Naive thymus-derived CD4-positive, alpha-beta T cell (primary cell): Measurements from ENCODE around the gene RAB26. TPM values are rescaled to one million over a fixed set of nuclear protein-coding genes. Genes with fewer than 3 reads are reported as not detected.
"Not testable (repeated sequence)": the region's sequence is repeated elsewhere in the genome, so short reads cannot be mapped to it uniquely, and the experiment has no call there.

ENCODE experiments used
- ATAC-seq: fragments of 150-1000 bp; cut with Tn5 transposase; 2 replicates; pipeline ENCODE4 v1.10.0; 2021; ENCODE audit warnings: mild to moderate bottlenecking, moderate library complexity
- CTCF ChIA-PET: fragments of 350-600 bp; sonication (Branson Sonifier 250); formaldehyde crosslinking; loops from one replicate; lab custom pipeline; 2021; ENCODE audit warnings: antibody characterized with exemption; lab: Charles Lee
- POLR2A ChIA-PET: fragments of 350-600 bp; sonication (Branson Sonifier 250); formaldehyde crosslinking; loops from one replicate; lab custom pipeline; 2021; ENCODE audit warnings: antibody characterized with exemption, inconsistent platforms; lab: Charles Lee
- DNase-seq, 9 donors: peaks; one replicate each; pipeline versions ENCODE4 v3.0.0 to v3.0.0-alpha.2; 2020 to 2022; ENCODE audit warnings: mixed read lengths in 1 of 9
- H3K27ac ChIP-seq: one replicate; pipeline ENCODE4 v1.7.0; 2013; ENCODE audit warnings: mild to moderate bottlenecking, low read depth, low read length, moderate library complexity
- H3K27me3 ChIP-seq, 2 donors: one replicate each; pipeline ENCODE4 v1.7.0; 2013; ENCODE audit warnings: low read length in 2 of 2, mild to moderate bottlenecking in 2 of 2, moderate library complexity in 2 of 2; ENCODE audit not compliant: control insufficient read depth in 2 of 2, insufficient read depth in 2 of 2
- H3K36me3 ChIP-seq, 3 experiments: 1 replicate in 2 of 3; 2 replicates in 1 of 3; pipeline ENCODE4 v1.7.0; 2013; ENCODE audit warnings: low read length in 3 of 3, mild to moderate bottlenecking in 3 of 3, moderate library complexity in 1 of 3; ENCODE audit not compliant: insufficient read depth in 3 of 3, control insufficient read depth in 2 of 3
- H3K4me1 ChIP-seq, 2 donors: one replicate each; pipeline ENCODE4 v1.7.0; 2013; ENCODE audit warnings: low read length in 2 of 2, mild to moderate bottlenecking in 2 of 2, moderate library complexity in 1 of 2; ENCODE audit not compliant: control insufficient read depth in 2 of 2, insufficient read depth in 2 of 2
- H3K4me3 ChIP-seq: 2 replicates; pipeline ENCODE4 v1.7.0; 2013; ENCODE audit warnings: mild to moderate bottlenecking, low read length
- H3K9me3 ChIP-seq, 3 experiments: 1 replicate in 2 of 3; 2 replicates in 1 of 3; pipeline ENCODE4 v1.7.0; 2013; ENCODE audit warnings: low read length in 3 of 3; ENCODE audit not compliant: control insufficient read depth in 2 of 3
- H3K27ac Mint-ChIP-seq, 9 donors: one replicate each; pipeline ENCODE4 v1.8.0; 2020 to 2022; ENCODE audit warnings: mixed read lengths in 9 of 9, mild to moderate bottlenecking in 8 of 9, moderate library complexity in 5 of 9, inconsistent platforms in 2 of 9
- H3K27me3 Mint-ChIP-seq, 5 donors: one replicate each; pipeline ENCODE4 v1.8.0; 2021 to 2022; ENCODE audit warnings: mixed read lengths in 5 of 5, mild to moderate bottlenecking in 1 of 5
- H3K36me3 Mint-ChIP-seq, 5 donors: one replicate each; pipeline ENCODE4 v1.8.0; 2020 to 2022; ENCODE audit warnings: mixed read lengths in 5 of 5, mild to moderate bottlenecking in 3 of 5, inconsistent platforms in 1 of 5
- H3K4me1 Mint-ChIP-seq, 7 donors: one replicate each; pipeline ENCODE4 v1.8.0; 2020 to 2022; ENCODE audit warnings: mixed read lengths in 7 of 7, mild to moderate bottlenecking in 3 of 7, inconsistent platforms in 1 of 7
- H3K4me3 Mint-ChIP-seq, 10 donors: one replicate each; pipeline ENCODE4 v1.8.0; 2020 to 2022; ENCODE audit warnings: mild to moderate bottlenecking in 10 of 10, mixed read lengths in 10 of 10, moderate library complexity in 6 of 10, inconsistent platforms in 2 of 10
- H3K9me3 Mint-ChIP-seq, 11 donors: one replicate each; pipeline ENCODE4 v1.8.0; 2020 to 2022; ENCODE audit warnings: mixed read lengths in 11 of 11, mild to moderate bottlenecking in 4 of 11, inconsistent platforms in 1 of 11, moderate library complexity in 1 of 11
- intact Hi-C, 2 donors: fragments of 100-400 bp; cut with micrococcal nuclease; formaldehyde crosslinking; loops; one replicate each; pipeline ENCODE4 v1.15.1; 2023
- polyA plus RNA-seq, 2 donors: library from polyadenylated mRNA; unstranded; fragments of 300-500 nt; fragmentation: Illumina TruSeq; gene quantifications; one replicate each; pipeline ENCODE4 v1.2.3, GENCODE V29; 2021
- total RNA-seq, 6 experiments: library from RNA in 5 of 6; stranded (reverse) in 5 of 6; gene quantifications; 1 replicate in 5 of 6; 2 replicates in 1 of 6; pipeline ENCODE4 v1.2.3 and lab custom pipeline; 2021 to 2026

RAB26 gene
- total and polyA plus RNA-seq, 7 experiments from 2014 or later: 0.29 to 0.86 (median 0.66) TPM; not detected in 4

DNA sequence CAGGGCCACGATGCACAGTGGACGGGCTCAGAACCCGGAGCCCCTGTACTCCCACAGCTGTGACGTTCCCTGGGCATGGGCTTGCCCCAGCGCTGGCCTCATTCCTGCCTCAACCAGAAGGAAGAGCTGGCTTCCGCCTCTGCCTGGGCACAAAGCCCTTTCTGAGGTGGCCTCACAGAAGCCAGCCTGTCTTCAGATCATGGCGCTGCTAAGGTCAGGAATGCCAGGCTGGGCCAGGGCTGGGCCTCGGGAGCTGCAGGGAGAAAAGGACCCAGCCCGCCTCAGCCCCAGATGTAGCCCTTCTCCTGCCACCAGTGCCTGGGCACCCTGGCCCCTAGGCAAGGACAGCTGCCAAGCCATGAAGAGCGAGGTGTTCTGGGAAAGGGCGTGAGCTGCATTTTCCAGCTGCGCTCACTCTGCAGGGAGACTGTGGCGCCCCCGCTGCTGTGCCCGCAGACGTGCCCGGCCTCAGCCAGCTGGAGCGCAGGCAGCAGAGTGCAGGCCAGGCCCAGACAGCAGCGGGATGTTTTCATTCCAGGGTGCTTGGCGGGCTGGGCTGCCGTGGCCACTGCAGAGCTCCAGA, 22.2 kb upstream of the RAB26 start:
- H3K4me3 Mint-ChIP-seq, H3K27me3 Mint-ChIP-seq, H3K9me3 Mint-ChIP-seq, H3K27ac ChIP-seq, H3K4me3 ChIP-seq, intact Hi-C loops, DNase-seq, H3K9me3 ChIP-seq, POLR2A ChIA-PET, H3K36me3 Mint-ChIP-seq, H3K27ac Mint-ChIP-seq, H3K27me3 ChIP-seq, H3K36me3 ChIP-seq, ATAC-seq, H3K4me1 ChIP-seq: not testable (repeated sequence)
- peaks cover 5 to 27% (median 18%) of the 10 kb centered on the region in 7 donors for H3K4me1 Mint-ChIP-seq
- CTCF ChIA-PET: interaction anchor here (0.6 kb wide), 1 partner anchor 85 kb away, joined by 4 read pairs; no protein-coding TSS in a partner anchor

DNA sequence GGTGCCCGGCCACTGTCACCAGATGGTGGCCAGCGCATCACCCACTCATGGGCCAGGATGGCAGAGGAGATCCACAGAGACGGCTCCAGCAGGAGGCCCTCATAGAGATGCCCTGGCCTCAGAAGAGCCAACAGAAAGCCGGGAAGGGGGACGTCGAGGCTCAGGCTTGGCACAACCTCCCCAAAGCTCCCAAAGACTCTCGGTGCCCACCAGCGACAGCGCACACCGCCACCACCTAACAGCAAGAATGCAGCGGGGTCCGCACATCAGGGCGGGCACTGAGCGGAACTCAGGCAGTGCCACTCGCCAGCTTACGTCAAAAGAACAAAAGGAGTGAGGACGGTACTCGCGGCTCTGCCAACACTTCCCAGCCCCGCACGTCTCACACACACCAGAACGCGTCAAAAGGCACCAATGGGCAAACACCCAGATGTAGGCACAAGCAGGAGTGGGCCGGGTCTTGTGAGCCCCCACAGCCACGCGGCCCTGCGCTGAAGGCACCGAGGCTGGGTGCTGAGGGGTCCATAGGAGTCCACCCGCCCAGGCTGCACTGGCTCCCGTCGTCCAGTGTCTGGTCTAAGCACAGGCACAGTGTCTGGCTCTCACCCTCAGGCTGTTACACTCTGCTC, 21.4 kb upstream of the RAB26 start:
- H3K27me3 Mint-ChIP-seq, H3K9me3 Mint-ChIP-seq, intact Hi-C loops, H3K9me3 ChIP-seq, H3K36me3 Mint-ChIP-seq, H3K36me3 ChIP-seq, H3K4me1 ChIP-seq, POLR2A ChIA-PET, ATAC-seq, H3K4me3 ChIP-seq, H3K27me3 ChIP-seq, H3K27ac ChIP-seq: not testable (repeated sequence)
- Mint-ChIP-seq H3K27ac (peak overlapping the region in 5 of 9 donors; percentile 18 to 56 (median 48)), H3K4me1 (peaks cover 5 to 24% (median 14%) of the 10 kb centered on the region in 7 donors), H3K4me3 (peak overlapping the region in 1 of 10 donors; percentile 30)
- peak in 3 of 9 donors; percentile 19 to 41 (median 31) for DNase-seq
- CTCF ChIA-PET: interaction anchor here (0.6 kb wide), 1 partner anchor 86 kb away, joined by 4 read pairs; no protein-coding TSS in a partner anchor

DNA sequence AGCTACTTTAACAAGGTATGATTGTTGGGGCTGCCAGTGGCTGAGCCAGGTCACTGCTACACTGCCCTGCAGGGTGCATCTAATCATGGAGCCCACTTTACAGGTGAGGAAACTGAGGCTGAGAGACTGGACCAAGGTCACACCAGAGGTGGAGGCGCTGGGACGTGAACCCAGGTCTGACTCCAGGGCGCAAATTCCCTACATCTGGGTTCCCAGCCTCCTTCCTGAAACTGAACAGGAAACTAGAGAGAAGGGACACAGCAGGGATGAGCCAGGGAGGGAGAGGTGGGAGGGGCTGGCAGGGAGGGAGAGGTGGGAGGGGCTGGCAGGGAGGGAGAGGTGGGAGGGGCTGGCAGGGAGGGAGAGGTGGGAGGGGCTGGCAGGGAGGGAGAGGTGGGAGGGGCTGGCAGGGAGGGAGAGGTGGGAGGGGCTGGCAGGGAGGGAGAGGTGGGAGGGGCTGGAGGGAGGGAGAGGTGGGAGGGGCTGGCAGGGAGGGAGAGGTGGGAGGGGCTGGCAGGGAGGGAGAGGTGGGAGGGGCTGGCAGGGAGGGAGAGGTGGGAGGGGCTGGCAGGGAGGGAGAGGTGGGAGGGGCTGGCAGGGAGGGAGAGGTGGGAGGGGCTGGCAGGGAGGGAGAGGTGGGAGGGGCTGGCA, 20.7 kb upstream of the RAB26 start:
- H3K4me1 ChIP-seq, H3K4me3 ChIP-seq, H3K27me3 Mint-ChIP-seq, ATAC-seq, POLR2A ChIA-PET, H3K36me3 Mint-ChIP-seq, H3K9me3 ChIP-seq, H3K27me3 ChIP-seq, DNase-seq, intact Hi-C loops, H3K36me3 ChIP-seq, CTCF ChIA-PET, H3K9me3 Mint-ChIP-seq, H3K27ac ChIP-seq: not testable (repeated sequence)
- peak overlapping the region in 2 of 10 donors; percentile 42 to 60 for H3K4me3 Mint-ChIP-seq
- H3K27ac Mint-ChIP-seq: peak overlapping the region in 2 of 9 donors; percentile 38 to 54
- H3K4me1 Mint-ChIP-seq: peaks cover 5 to 24% (median 14%) of the 10 kb centered on the region in 7 donors

DNA sequence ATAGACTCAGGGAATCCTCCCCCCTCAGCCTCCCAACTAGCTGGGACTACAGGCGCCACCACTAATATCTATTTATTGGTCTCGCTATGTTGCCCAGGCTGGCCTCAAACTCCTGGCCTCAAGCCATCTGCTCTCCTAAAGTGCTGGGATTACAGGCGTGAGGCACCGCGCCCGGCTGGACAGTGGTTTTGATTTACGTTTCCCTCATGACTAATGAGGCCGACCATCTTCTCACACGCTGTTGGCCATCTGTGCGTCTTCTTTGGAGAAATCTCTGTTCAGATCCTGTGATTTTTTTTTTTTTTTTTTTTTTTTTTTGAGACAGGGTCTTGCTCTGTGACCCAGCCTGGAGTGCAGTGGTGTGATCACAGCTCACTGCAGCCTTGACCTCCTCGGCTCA, 19.2 kb upstream of the RAB26 start:
- POLR2A ChIA-PET, CTCF ChIA-PET, H3K9me3 ChIP-seq, DNase-seq, H3K36me3 Mint-ChIP-seq, H3K9me3 Mint-ChIP-seq, H3K27me3 ChIP-seq, H3K36me3 ChIP-seq, H3K27ac ChIP-seq, H3K4me1 ChIP-seq, intact Hi-C loops, ATAC-seq, H3K27me3 Mint-ChIP-seq, H3K27ac Mint-ChIP-seq, H3K4me3 ChIP-seq: not testable (repeated sequence)
- peaks cover 5 to 24% (median 14%) of the 10 kb centered on the region in 7 donors for H3K4me1 Mint-ChIP-seq
- H3K4me3 Mint-ChIP-seq: peak overlapping the region in 5 of 10 donors; percentile 48 to 84 (median 80)

DNA sequence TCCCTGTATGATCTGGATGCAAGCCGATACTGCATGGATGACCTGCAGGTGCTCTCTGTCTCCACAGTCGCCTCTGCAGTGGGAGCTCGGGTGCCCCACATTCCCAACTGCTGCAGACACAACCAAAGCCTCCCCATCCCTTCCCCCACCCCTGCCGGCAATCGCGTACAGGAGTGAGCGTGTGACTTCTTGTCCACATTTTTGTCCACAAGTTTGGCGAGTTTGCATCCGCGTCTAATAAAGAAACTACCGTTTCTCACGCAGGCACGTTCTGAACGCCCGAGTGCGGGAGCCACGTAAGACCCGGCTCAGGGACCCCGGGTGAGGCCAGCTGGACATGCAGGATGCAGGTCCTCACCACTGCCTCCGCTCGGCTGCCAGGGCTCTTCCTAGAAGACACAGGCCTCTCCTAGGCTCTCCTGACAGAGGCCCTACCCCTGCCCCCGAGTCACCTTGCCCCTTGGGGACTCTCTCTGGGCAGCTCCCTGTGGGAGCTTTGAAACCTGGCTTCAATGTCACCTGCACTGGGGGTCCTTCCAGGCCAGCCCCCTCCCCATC, 18.5 kb upstream of the RAB26 start:
- intact Hi-C loops, H3K27ac Mint-ChIP-seq, POLR2A ChIA-PET, H3K9me3 ChIP-seq, CTCF ChIA-PET, H3K36me3 Mint-ChIP-seq, H3K4me3 ChIP-seq, H3K4me1 ChIP-seq, H3K27me3 ChIP-seq, H3K9me3 Mint-ChIP-seq, ATAC-seq, H3K27me3 Mint-ChIP-seq, H3K27ac ChIP-seq, DNase-seq, H3K36me3 ChIP-seq: not testable (repeated sequence)
- Mint-ChIP-seq H3K4me1 (peaks cover 5 to 24% (median 15%) of the 10 kb centered on the region in 7 donors), H3K4me3 (peak overlapping the region in 1 of 10 donors; percentile 23)

- POLR2A ChIA-PET, H3K9me3 ChIP-seq, CTCF ChIA-PET, H3K36me3 ChIP-seq, H3K9me3 Mint-ChIP-seq, H3K27ac ChIP-seq, DNase-seq, H3K27me3 Mint-ChIP-seq, H3K27ac Mint-ChIP-seq, H3K4me1 ChIP-seq, H3K36me3 Mint-ChIP-seq, intact Hi-C loops, H3K4me3 ChIP-seq, ATAC-seq, H3K27me3 ChIP-seq: not testable (repeated sequence)
- Mint-ChIP-seq H3K4me1 (peaks cover 7 to 16% (median 9%) of the 10 kb centered on the region in 7 donors), H3K4me3 (peak overlapping the region in 1 of 10 donors; percentile 41)
Observed at GRCh38 chr16:2133797-2134196, 14.6 kb upstream of the RAB26 start.
